Epithelial cell of esophagus (primary cell): ENCODE data around the gene AATF.
A peak's percentile ranks its signal among the peaks of the same experiment; 100 is the strongest.

Experiments
- DNase-seq: peaks from one replicate; pipeline ENCODE4 v3.0.0; 2010; ENCODE audit warnings: low read depth
- H3K4me3 ChIP-seq: 2 replicates; pipeline ENCODE4 v1.5.1; 2011; ENCODE audit warnings: mild to moderate bottlenecking, low read length, control low read depth
- TF ChIP-seq, protein P1 (sequence below): IDR thresholded peaks from 2 replicates; pipeline ENCODE4 v1.5.1; 2011; ENCODE audit warnings: low read depth, mild to moderate bottlenecking, low read length, control low read depth, inconsistent platforms; ENCODE audit not compliant: insufficient read depth; ENCODE audit errors: missing control alignments

Gene AATF

DNA sequence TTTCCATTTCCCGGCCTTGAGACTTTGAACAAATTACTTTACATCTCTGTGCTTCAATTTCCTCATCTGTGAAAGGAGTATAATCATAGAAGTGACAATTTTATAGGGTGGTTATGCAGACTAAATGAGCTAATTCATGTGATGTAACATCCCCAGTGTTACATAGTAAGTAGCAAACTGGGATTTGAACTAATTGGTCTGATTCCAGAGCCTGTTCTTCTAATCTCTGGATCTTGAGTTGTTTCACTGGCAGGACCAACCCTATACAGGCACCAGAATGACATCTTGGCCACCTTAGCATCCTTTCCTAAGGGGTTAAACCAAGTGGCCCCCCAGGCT, 77.7 kb downstream of the AATF start:
- TF ChIP-seq, protein P1, sequence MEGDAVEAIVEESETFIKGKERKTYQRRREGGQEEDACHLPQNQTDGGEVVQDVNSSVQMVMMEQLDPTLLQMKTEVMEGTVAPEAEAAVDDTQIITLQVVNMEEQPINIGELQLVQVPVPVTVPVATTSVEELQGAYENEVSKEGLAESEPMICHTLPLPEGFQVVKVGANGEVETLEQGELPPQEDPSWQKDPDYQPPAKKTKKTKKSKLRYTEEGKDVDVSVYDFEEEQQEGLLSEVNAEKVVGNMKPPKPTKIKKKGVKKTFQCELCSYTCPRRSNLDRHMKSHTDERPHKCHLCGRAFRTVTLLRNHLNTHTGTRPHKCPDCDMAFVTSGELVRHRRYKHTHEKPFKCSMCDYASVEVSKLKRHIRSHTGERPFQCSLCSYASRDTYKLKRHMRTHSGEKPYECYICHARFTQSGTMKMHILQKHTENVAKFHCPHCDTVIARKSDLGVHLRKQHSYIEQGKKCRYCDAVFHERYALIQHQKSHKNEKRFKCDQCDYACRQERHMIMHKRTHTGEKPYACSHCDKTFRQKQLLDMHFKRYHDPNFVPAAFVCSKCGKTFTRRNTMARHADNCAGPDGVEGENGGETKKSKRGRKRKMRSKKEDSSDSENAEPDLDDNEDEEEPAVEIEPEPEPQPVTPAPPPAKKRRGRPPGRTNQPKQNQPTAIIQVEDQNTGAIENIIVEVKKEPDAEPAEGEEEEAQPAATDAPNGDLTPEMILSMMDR, result no peak
- no peak overlapping the region for H3K4me3 ChIP-seq
- DNase-seq, result no peak

DNA sequence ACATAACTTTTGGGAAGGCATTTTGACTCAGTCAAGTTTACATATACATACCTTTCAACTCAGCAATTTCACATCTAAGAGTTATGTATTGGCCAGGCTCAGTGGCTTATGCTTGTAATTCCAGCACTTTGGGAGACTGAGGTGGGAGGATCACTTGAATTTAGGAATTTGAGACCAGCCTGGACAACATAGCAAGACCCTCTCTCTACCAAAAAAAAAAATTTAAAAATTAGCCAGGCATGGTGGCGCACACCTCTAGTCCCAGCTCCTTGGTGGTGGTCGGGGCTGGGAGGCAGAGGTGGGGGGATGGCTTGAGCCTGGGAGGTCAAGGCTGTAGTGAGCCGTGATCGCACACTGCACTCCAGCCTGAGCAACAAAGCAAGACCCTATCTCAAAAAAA, 79.3 kb downstream of the AATF start:
- TF ChIP-seq, protein P1, result no peak
- no peak overlapping the region for H3K4me3 ChIP-seq
- no peak for DNase-seq

- DNase-seq, result no peak
- TF ChIP-seq, protein P1, result no peak
- no peak overlapping the region for H3K4me3 ChIP-seq
Observed at GRCh38 chr17:37031493-37032083, 82.8 kb downstream of the AATF start.

DNA sequence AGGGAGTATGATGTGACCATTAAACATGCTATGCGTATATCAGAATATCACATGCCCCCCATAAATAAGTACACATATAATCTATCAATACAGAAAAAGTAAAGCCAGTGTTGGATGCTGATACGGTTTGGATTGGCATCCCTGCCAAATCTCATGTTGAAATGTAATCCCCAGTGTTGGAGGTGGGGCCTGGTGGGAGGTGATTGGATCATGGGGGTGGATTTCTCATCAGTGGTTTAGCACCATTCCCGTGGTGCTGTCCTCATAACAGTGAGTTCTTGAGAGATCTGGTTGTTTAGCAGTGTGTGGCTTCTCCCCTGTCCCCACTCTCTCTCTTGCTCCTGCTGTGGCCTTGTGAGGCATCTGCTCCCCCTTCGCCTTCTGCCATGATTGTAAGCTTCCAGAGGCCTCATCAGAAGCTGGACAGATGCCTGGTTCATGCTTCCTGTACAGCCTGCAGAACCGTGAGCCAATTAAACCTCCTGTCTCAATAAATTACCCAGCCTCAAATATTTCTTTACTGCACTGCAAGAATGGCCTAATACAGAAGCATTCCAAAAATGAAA, 88.9 kb downstream of the AATF start:
- TF ChIP-seq, protein P1, result no peak
- no peak for DNase-seq
- no peak overlapping the region for H3K4me3 ChIP-seq

GRCh38 chr17:37039269-37039668, 90.5 kb downstream of the AATF start:
- DNase-seq, result no peak
- TF ChIP-seq, protein P1, result no peak
- no peak overlapping the region for H3K4me3 ChIP-seq

GRCh38 chr17:37041932-37042331, 93.2 kb downstream of the AATF start:
- TF ChIP-seq, protein P1, result no peak
- no peak for DNase-seq
- no peak overlapping the region for H3K4me3 ChIP-seq

GRCh38 chr17:37043201-37043600, 94.4 kb downstream of the AATF start:
- TF ChIP-seq, protein P1, result no peak
- no peak overlapping the region for H3K4me3 ChIP-seq
- peak; percentile 21 for DNase-seq
